Iris pigment epithelial cell (primary cell): ENCODE data around the gene PTPRF.
A peak's percentile ranks its signal among the peaks of the same experiment; 100 is the strongest.
"Not testable (repeated sequence)": the region's sequence is repeated elsewhere in the genome, so short reads cannot be mapped to it uniquely, and the experiment has no call there.

ENCODE experiments used
- DNase-seq: peaks from one replicate; pipeline ENCODE4 v3.0.0-alpha.2; 2011; ENCODE audit warnings: low read depth

PTPRF gene

GRCh38 chr1:43538143-43538487 lies 7.4 kb downstream of the PTPRF start:
- no peak for DNase-seq

DNA sequence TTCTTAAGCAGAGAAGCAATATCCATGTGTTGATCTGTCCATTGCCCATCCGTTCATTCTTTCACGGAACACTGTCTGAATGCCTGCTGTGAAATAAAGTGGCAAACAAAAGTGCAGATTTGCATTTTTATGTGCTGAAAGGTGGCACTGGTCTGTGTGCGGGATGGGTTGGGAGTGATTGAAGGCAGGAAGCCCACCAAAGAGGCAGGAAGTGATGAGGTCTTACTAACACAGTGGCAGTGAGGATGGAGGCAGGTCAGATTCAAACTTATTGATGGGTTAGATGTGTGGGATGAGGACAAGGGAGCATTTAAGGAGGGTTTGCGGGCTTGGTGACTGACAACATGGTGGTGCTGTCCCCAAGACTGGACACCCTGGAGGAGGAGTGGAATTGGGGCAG lies 8.3 kb downstream of the PTPRF start:
- DNase-seq = no peak

GRCh38 chr1:43539726-43540434 lies 9.2 kb downstream of the PTPRF start:
- no peak for DNase-seq

GRCh38 chr1:43540653-43541071 lies 10.0 kb downstream of the PTPRF start:
- no peak for DNase-seq

- DNase-seq = no peak
Measured at GRCh38 chr1:43541141-43541540, 10.5 kb downstream of the PTPRF start.

- no peak for DNase-seq
Measured at GRCh38 chr1:43541721-43542401, 11.2 kb downstream of the PTPRF start.

- DNase-seq = no peak
Measured at GRCh38 chr1:43542527-43543458, 12.1 kb downstream of the PTPRF start.

DNA sequence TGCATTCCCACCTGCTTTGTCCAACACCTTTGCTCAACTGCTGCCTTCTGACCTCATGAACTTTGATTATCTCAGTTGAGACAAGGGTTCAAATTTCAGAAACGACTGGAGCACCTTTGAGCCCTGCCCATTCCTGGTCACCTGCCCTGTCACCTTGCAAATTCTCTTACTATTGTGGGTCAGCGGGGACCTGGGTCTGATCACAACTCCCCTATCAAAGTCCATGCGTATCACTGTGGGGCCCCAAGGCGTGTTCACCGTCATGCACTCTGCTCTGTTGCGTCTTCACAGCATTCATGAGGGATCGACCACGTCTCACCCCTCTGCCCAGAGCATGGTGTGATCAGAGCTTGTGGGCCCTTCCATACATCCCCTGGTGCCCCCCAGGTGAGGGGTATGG lies 12.9 kb downstream of the PTPRF start:
- no peak for DNase-seq

- DNase-seq = no peak
Measured at GRCh38 chr1:43545339-43545694, 14.6 kb downstream of the PTPRF start.

GRCh38 chr1:43545695-43546387 lies 15.2 kb downstream of the PTPRF start:
- DNase-seq = peak; percentile 45

DNA sequence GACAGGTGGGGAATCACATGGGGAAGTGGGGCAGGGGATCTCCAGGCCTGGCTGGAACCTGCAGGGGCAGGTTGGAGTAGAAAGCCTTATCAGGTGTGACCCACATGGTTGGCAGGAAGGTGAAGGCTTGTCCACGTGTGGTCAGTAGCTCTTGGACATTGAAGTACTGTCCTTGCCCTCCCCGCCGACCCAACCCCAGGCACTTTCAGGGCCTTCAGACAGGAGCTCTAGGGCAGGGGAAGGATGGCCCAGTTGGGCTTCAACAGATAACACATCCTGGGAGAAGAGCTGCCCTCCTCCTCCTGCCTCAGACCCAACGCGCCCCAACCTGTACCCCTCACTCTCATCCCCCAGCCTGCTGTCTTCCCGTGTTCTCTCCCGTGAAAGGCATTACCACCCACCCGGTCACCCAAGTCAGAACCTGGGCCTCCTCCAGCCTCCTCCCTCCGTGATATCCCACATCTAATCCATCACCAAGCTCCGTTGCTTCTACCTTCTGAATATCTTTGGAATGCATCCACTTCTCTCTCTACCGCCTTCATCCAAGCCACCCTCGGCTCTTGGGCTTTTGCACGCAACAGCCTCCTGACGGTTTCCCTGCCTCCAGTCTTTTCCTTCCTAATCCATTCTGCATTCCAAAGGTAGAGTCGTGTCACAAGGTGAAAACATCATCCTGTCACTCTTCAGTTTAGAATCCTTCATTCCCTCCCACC lies 15.9 kb downstream of the PTPRF start:
- no peak for DNase-seq

GRCh38 chr1:43547538-43548072 lies 16.9 kb downstream of the PTPRF start:
- no peak for DNase-seq

- DNase-seq = no peak
Measured at GRCh38 chr1:43548285-43549271, 17.9 kb downstream of the PTPRF start.

DNA sequence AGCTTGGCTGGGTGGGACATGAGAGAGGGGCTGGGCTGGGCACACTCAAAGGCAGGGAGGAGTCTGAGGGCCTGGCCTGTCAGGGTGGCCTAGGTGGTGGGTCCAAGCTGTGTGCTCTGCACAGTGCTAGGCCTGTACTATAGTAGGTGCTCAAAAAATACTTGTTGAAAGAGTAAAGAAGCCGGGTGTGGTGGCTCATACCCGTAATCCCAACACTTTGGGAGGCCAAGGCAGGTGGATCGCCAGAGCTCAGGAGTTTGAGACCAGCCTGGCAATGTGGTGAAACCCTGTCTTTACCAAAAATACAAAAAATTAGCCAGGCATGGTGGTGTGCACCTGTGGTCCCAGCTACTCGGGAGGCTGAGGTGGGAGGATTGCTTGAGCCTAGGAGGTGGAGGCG lies 18.7 kb downstream of the PTPRF start:
- not testable (repeated sequence) for DNase-seq

- no peak for DNase-seq
Measured at GRCh38 chr1:43549921-43550597, 19.4 kb downstream of the PTPRF start.

DNA sequence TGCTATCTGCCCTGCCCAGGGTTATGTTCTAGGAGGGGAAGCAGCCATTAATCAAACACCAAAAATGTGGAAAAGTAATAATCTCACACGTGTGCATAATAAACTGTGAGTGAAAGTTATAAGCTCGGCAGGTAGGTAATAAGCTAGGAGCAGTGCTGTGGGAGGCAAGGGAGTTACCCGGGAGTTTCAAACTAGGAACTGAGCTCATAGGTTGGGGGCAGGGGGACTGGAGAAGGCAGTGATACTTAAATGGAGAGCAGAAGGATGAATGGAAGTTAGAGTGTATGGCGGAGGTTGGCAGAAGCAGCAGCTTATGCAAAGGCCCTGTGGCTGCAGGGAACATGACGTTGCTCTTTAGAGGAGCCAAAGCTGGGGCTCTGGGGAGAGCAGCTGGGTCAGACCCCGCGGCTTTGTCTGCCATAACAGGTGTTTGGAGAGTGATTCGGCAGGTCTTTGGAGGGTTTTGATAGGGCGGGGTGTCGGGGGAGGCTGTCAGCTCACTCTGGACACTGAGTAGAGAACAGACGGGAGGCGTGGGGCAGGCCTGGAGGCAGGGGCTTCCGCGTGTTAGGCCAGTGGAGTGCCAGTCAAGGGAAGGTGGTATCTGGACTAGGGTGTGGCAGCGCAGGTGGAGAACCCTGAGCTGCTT lies 20.0 kb downstream of the PTPRF start:
- DNase-seq = no peak

DNA sequence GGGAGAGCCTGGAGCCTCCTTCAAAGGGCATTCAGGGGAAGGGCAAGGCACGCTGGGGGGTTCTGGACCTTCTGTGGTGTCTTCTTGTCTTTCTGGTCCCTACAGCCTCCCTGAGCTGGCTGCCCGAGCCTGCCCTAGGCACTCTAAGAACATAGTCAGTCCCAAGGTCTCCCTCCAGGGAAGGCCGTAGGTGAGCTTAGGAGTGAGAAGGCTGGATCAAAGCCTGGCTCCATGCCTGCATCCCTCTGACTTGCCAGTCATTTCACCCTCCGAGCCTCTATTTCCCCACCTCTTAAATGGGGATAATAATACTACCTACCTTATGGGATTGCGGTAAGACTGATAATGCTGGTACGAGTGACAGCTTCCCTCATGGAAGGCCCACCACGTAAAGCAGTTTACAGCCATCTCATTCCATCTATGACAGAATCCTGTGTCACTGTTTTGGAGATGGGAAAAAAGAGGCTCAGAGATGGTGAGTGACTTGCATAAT lies 20.8 kb downstream of the PTPRF start:
- no peak for DNase-seq

DNA sequence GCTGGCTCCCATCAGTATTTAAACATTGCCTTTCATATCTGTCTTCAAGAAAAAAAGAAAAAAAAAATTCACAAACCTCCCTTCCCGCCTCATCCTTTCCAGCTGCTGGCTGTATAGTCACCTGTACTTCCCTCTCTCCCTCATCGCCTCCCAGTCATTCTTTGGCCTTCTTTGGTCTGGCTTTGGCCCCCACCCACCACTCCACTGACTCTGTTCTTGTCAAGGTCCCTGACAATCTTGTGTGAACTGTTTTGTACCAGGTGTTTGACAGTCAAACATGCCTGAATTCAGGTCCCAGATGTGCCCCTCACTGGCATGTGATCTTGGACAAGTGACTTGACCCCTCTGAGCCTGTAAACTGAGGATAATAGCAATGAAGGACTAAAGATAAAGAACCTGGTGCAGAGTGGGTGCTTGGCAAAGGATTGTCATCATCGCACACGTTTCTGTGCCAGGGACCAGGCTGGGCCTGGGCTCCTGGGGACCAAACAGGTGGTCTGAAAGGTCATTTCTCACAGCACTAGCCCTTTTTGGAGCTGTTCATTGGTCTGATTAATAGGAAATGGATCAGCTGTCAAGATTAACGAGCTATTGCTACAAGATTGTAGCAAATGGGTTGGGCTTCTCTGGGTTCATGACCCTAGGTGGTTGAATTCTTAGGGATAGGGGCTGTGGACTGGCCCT lies 21.5 kb downstream of the PTPRF start:
- no peak for DNase-seq
